ES-I3 (cell line): ENCODE results near the gene DNAJC8.
A peak's percentile ranks its signal among the peaks of the same experiment; 100 is the strongest.

Source experiments
- H3K36me3 ChIP-seq: 2 replicates; pipeline ENCODE4 v1.6.1; 2013; ENCODE audit warnings: mild to moderate bottlenecking, low read length, control low read depth, moderate library complexity; ENCODE audit not compliant: insufficient read depth
- H3K4me1 ChIP-seq: 2 replicates; pipeline ENCODE4 v1.6.1; 2013; ENCODE audit warnings: mild to moderate bottlenecking, control low read depth, low read length; ENCODE audit not compliant: insufficient read depth
- H3K9ac ChIP-seq: 2 replicates; pipeline ENCODE4 v1.6.1; 2013; ENCODE audit warnings: low read depth, mild to moderate bottlenecking, low read length, moderate library complexity
- H3K9me3 ChIP-seq: 2 replicates; pipeline ENCODE4 v1.6.1; 2013; ENCODE audit warnings: mild to moderate bottlenecking, low read length, moderate library complexity; ENCODE audit not compliant: control insufficient read depth, insufficient read depth

Gene DNAJC8

DNA sequence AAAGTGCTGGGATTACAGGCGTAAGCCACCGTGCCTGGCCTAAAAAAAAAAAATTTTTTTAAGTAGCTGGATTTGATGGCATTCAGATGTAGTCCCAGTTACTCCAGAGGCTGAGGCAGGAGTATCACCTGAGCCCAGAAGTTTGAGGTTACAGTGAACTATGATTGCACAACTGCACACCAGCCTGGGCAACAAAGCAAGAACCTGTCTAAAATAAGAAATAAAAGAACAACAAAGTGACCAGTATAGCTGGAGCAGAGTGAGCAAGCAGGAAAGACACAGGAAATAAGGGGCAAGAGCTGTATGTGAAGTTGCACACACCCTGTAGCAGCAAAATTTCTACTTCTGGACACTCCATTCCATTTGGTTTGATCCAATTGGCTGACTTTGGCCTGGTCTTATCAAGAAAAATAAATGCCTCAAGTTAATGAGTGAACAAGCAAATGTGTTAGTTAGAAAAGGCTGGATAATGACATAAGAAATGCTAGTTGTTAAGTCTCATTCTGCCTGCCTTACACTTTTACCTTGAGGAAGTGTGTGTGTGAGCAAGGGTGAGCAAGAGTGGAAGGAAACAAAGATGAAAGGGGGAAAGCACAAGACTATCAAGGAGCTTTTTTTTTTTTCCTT is 11.0 kb upstream of the DNAJC8 start:
- H3K4me1 ChIP-seq = peaks cover 11% of the 10 kb centered on the region
- no peak overlapping the region for H3K9ac ChIP-seq
- no peaks in the 10 kb centered on the region; the same call in none of the 2 replicates for H3K36me3 ChIP-seq
- H3K9me3 ChIP-seq = no peaks in the 10 kb centered on the region

DNA sequence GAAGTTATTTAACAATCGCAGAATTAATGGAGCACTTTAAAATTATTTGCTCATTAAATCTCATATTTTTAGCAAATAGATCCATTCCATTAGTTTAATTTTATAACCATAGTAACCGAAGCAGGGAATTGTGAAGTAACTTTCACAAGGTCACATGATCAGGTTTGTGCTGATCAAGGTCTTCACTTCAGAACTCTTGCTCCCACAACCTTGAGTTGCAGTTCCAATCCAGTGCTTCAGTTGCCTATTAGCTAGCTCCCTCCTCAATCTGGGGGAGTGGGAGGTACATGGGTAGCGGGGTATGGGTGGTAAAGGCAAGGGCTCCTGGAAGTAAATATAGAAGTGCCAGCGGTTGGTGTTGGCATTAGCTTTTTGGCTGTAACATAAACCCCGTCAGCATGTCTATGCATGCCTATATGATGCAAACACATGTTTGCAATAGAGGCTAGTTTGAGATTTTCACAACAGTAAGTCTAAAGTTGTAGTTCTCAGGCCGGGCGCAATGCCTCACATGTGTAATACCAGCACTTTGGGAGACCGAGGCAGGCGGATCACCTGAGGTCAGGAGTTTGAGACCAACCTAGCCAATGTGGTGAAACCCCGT is 8.9 kb upstream of the DNAJC8 start:
- H3K36me3 ChIP-seq = peaks cover 6% of the 10 kb centered on the region
- H3K4me1 ChIP-seq = 0 out of 2 replicates have a peak, but pooled peaks cover 7% of the 10 kb centered on the region
- no peak overlapping the region for H3K9ac ChIP-seq
- H3K9me3 ChIP-seq = no peaks in the 10 kb centered on the region

GRCh38 chr1:28240024-28240423 is 7.2 kb upstream of the DNAJC8 start:
- Histone ChIP-seq H3K4me1 (0 out of 2 replicates have a peak, but pooled peaks cover 7% of the 10 kb centered on the region), H3K9ac (no peak overlapping the region), H3K9me3 (no peaks in the 10 kb centered on the region), H3K36me3 (peaks cover 6% of the 10 kb centered on the region)

- H3K9me3 ChIP-seq = no peaks in the 10 kb centered on the region
- H3K4me1 ChIP-seq = 0 out of 2 replicates have a peak, but pooled peaks cover 7% of the 10 kb centered on the region
- no peak overlapping the region for H3K9ac ChIP-seq
- H3K36me3 ChIP-seq = peaks cover 6% of the 10 kb centered on the region
Measured at GRCh38 chr1:28239004-28239403, 6.2 kb upstream of the DNAJC8 start.

GRCh38 chr1:28236656-28237322 is 4.0 kb upstream of the DNAJC8 start:
- 0 out of 2 replicates have a peak, but pooled peaks cover 7% of the 10 kb centered on the region for H3K4me1 ChIP-seq
- no peaks in the 10 kb centered on the region; the same call in 1 of the 2 replicates for H3K9me3 ChIP-seq
- peak overlapping the region; percentile 92 for H3K9ac ChIP-seq
- peaks cover 6% of the 10 kb centered on the region; the same call in 1 of the 2 replicates for H3K36me3 ChIP-seq

DNA sequence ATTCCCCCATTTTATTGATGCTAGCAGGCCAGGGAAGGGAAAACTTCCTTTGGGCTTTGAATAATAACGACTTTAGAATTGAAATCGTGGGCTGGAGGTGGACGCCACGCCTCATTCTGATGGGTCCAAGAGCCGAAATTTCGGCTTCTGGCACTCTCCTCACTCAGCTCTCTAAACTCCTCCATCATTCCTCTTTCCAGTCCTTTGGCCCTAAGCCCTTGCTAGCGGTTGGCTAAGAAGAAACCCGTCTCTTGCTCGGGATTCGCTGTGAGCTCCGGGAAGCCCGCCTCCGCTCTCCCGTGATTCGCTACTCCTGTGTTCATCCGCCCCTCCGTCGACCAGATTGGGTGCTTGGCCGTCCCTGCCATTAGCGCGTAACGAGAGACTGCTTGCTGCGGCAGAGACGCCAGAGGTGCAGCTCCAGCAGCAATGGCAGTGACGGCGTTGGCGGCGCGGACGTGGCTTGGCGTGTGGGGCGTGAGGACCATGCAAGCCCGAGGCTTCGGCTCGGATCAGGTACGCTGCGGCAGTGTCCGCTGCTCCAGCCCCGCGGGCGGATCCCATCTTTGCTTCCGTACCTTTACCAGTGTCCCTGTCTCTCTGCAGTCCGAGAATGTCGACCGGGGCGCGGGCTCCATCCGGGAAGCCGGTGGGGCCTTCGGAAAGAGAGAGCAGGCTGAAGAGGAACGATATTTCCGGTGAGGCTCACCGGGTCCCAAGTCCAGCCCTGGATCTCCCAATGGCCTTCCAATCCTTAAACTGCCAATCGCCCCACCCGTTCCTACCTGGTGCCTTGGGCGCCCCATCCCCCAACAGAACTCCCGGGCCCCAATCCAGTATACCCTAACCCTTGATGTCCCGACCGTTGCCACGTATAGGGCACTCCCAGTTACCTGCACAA is 3.2 kb upstream of the DNAJC8 start, which contains the start of gene ATP5IF1:
Gene ATP5IF1 (plus strand): TSS at position 370 of the 901 bp plus-strand sequence. CDS start 60 bp downstream, at position 430.
- Histone ChIP-seq H3K9ac (peak within 1 kb of the TSS; percentile 92), H3K9me3 (no peaks in the 10 kb centered on the region; the same call in 1 of the 2 replicates), H3K4me1 (0 out of 2 replicates have a peak, but pooled peaks cover 7% of the 10 kb centered on the region), H3K36me3 (peaks cover 6% of the 10 kb centered on the region; the same call in 1 of the 2 replicates)

- peak overlapping the region; percentile 78; the same call in 1 of the 2 replicates for H3K9ac ChIP-seq
- H3K9me3 ChIP-seq = no peaks in the 10 kb centered on the region; the same call in 1 of the 2 replicates
- peaks cover 9% of the 10 kb centered on the region for H3K36me3 ChIP-seq
- 0 out of 2 replicates have a peak, but pooled peaks cover 7% of the 10 kb centered on the region for H3K4me1 ChIP-seq
Measured at GRCh38 chr1:28233264-28233606, 406 bp upstream of the DNAJC8 start.

GRCh38 chr1:28229996-28230395 is 2.8 kb downstream of the DNAJC8 start:
- Histone ChIP-seq H3K4me1 (no peaks in the 10 kb centered on the region), H3K9ac (no peak overlapping the region), H3K9me3 (no peaks in the 10 kb centered on the region; the same call in 1 of the 2 replicates), H3K36me3 (peaks cover 5% of the 10 kb centered on the region)

DNA sequence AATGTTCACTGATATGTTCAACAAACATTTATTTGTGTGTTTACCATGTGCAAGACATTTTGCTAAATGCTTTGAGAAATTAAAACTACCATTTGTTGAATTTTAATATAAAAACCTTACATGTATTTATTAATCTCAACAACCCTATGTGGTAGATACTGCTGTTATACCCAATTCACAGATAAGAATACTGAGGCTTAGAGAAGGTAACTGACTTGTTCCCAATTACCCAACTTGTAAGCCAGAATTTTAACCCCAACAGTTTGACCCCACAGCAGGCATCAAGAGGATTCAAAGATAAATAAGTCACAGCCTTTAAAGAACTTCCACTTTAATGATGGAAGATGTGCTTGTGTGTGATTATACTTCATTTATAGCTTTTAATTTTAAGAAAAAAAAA is 3.7 kb downstream of the DNAJC8 start:
- H3K9ac ChIP-seq = no peak overlapping the region
- H3K9me3 ChIP-seq = no peaks in the 10 kb centered on the region; the same call in 1 of the 2 replicates
- H3K4me1 ChIP-seq = no peaks in the 10 kb centered on the region
- peaks cover 5% of the 10 kb centered on the region for H3K36me3 ChIP-seq

DNA sequence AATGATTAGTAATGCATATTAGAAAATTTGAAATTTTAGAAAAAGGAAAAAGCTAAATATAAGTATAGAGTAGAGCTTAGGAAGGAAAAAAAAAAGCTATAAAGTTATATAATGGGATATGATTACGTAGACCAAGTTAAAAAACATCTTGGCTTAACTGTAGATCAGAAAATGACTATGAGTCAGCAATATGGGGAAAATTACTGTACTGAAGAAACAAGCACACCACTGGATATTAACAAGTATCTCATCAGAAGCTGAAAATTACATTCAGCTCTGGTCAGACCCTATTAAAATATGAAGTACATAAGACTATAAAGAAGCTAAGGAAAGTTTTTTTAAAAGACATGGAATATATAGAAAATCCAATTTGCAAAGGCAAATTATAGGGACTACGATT is 19.5 kb downstream of the DNAJC8 start:
- no peak overlapping the region for H3K9ac ChIP-seq
- H3K9me3 ChIP-seq = no peaks in the 10 kb centered on the region
- peaks cover 7% of the 10 kb centered on the region for H3K36me3 ChIP-seq
- H3K4me1 ChIP-seq = no peaks in the 10 kb centered on the region

DNA sequence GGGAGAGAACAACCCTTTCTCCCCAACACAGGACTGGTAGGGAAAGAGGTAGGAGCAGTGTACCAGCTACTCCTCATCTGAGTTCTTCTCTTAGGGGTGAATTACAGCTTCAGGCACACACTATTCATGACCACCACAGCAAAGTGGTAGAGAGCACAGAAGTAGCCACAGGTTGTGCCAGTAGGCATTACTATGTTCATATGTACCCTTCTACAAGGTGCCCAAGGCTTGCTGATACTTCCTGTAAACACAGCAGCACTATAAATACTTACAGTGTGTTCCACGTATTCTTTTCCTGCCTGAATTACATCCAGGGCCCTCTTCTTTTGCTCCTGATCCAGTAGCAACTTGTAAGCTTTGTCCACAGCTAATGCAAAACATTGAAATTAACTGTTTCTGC is 23.1 kb downstream of the DNAJC8 start:
- peaks cover 9% of the 10 kb centered on the region for H3K36me3 ChIP-seq
- H3K4me1 ChIP-seq = no peaks in the 10 kb centered on the region
- H3K9ac ChIP-seq = no peak overlapping the region
- no peaks in the 10 kb centered on the region for H3K9me3 ChIP-seq

DNA sequence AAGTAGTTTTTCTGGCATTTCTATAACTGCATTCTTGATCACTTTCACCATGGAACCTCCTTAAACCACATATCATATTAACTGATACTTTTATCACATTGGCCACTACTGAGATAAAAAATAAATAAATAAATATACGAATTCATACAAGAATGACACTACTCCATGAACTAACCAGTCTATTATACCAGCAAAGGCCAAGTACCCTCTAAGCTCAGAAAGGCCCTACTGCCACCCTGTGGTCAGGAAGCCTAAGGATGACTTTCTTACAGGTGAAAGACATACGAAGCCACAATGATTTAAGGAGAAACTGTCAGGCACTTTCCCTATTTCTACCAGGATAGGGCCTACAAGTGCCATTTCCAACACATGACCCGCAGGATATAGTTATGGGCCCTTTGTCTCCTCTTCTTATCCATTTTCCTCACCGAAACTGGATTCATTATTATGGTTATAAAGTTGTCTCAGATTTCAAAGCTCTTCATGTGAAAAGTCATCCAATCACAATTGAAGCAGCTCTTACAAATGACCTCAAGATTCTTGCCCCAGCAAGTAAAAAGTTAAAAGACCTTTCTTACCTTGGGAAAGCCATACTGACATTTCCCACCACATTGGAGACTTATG is 23.9 kb downstream of the DNAJC8 start:
- Histone ChIP-seq H3K4me1 (no peaks in the 10 kb centered on the region), H3K36me3 (peaks cover 15% of the 10 kb centered on the region), H3K9ac (no peak overlapping the region), H3K9me3 (no peaks in the 10 kb centered on the region)

DNA sequence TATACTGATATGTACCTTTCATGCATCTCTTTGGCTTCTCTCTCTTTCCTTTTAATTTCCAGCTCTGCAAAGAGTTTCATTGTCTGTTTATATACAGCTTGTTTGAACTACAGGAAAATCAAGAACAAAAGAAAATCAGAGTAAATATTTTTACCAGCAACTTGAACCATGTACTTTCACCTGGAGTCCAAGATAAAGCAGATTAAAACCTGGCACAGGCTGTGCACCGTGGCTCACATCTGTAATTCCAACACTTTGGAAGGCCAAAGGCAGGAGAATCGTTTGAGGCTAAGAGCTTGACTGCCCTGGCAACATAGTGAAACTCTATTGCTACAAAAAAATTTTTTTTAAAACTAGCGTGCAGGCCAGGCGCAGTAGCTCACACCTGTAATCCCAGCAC is 27.6 kb downstream of the DNAJC8 start:
- H3K4me1 ChIP-seq = no peaks in the 10 kb centered on the region
- H3K36me3 ChIP-seq = peaks cover 28% of the 10 kb centered on the region
- no peak overlapping the region for H3K9ac ChIP-seq
- no peaks in the 10 kb centered on the region for H3K9me3 ChIP-seq
